Measurements from ENCODE around the gene ZNF697. TPM values are rescaled to one million over a fixed set of nuclear protein-coding genes. Genes with fewer than 3 reads are reported as not detected.
A peak's percentile ranks its signal among the peaks of the same experiment; 100 is the strongest.
"Not testable (repeated sequence)": the region's sequence is repeated elsewhere in the genome, so short reads cannot be mapped to it uniquely, and the experiment has no call there.

Gene ZNF697
- total RNA-seq, 4 donors from 2014 or later: 10.8 to 17.9 (median 11.9) TPM

GRCh38 chr1:119622311-119623192 is 25.5 kb downstream of the ZNF697 start:
- WGBS, 2 donors: 95 to 96% methylated on average over 51 to 65 of the region's 67 CpGs
- peaks cover 7 to 21% of the 10 kb centered on the region in 2 donors for H3K36me3 ChIP-seq
- intact Hi-C loops (cut with DNase I): no loop called here
- H3K27me3 ChIP-seq: no peaks in the 10 kb centered on the region
- TF ChIP-seq POLR2A (IDR thresholded peaks at IDR 0.05): no peak
- TF ChIP-seq CTCF (IDR thresholded peaks at IDR 0.05): no peak
- H3K9me3 ChIP-seq: no peaks in the 10 kb centered on the region
- H3K4me1 ChIP-seq: peaks cover 0 to 13% of the 10 kb centered on the region in 2 donors
- no peak overlapping the region for H3K27ac ChIP-seq
- DNase-seq: no peak
- no peak overlapping the region for H3K4me3 ChIP-seq (replicated peaks in 1 of 3)

GRCh38 chr1:119621705-119622104 is 26.4 kb downstream of the ZNF697 start:
- no peak for DNase-seq
- intact Hi-C loops (cut with DNase I): no loop called here
- no peak overlapping the region for H3K4me3 ChIP-seq (replicated peaks in 1 of 3)
- H3K4me1 ChIP-seq: peaks cover 0 to 9% of the 10 kb centered on the region in 2 donors
- no peaks in the 10 kb centered on the region for H3K27me3 ChIP-seq
- no peak overlapping the region for H3K27ac ChIP-seq
- no peaks in the 10 kb centered on the region for H3K9me3 ChIP-seq
- WGBS, 2 donors: 89 to 90% methylated on average over 4 of the region's 4 CpGs
- H3K36me3 ChIP-seq: peaks cover 7 to 21% of the 10 kb centered on the region in 2 donors
- TF ChIP-seq CTCF (IDR thresholded peaks at IDR 0.05) (no peak), POLR2A (IDR thresholded peaks at IDR 0.05) (no peak)

GRCh38 chr1:119617751-119618691 is 30.0 kb downstream of the ZNF697 start:
- 80 to 88% methylated on average over 5 of the region's 5 CpGs for WGBS, 2 donors
- Histone ChIP-seq H3K27ac (no peak overlapping the region), H3K9me3 (no peaks in the 10 kb centered on the region), H3K27me3 (no peaks in the 10 kb centered on the region), H3K4me1 (peaks cover 0 to 9% of the 10 kb centered on the region in 2 donors), H3K4me3 (replicated peaks in 1 of 3) (no peak overlapping the region), H3K36me3 (peaks cover 0 to 7% of the 10 kb centered on the region in 2 donors)
- intact Hi-C loops (cut with DNase I): loop anchor here (2.0 kb wide), 1 partner anchor 51 kb away; no protein-coding TSS in a partner anchor
- peak; percentile 60 to 68 for DNase-seq
- TF ChIP-seq POLR2A (IDR thresholded peaks at IDR 0.05) (no peak), CTCF (IDR thresholded peaks at IDR 0.05) (no peak)

GRCh38 chr1:119616748-119617147 is 31.3 kb downstream of the ZNF697 start:
- H3K27ac ChIP-seq; H3K4me3 ChIP-seq (replicated peaks in 1 of 3); H3K9me3 ChIP-seq; H3K27me3 ChIP-seq; H3K4me1 ChIP-seq; H3K36me3 ChIP-seq; DNase-seq; intact Hi-C loops (cut with DNase I): not testable (repeated sequence)
- WGBS, 2 donors: 90 to 93% methylated on average over 1 of the region's 1 CpG

- H3K4me3 ChIP-seq (replicated peaks in 1 of 3); intact Hi-C loops (cut with DNase I): not testable (repeated sequence)
Observed at GRCh38 chr1:119615100-119615499, 33.0 kb downstream of the ZNF697 start.

More at GRCh38 chr1:119615100-119615499, 33.0 kb downstream of the ZNF697 start:
- 80 to 82% methylated on average over 7 of the region's 7 CpGs for WGBS, 2 donors
- not testable (repeated sequence) for H3K36me3 ChIP-seq, H3K9me3 ChIP-seq, DNase-seq, H3K27me3 ChIP-seq, H3K27ac ChIP-seq, H3K4me1 ChIP-seq

Data from thyroid gland (tissue), 4 donors.